Measurements from ENCODE around the gene RASA2.

The RASA2 gene

GRCh38 chr3:141486746-141487520 lies at the start of gene RASA2:
Gene RASA2, plus strand, starts transcription at chr3:141487027. Its CDS starts 57 bp downstream, at chr3:141487084.
- peak within 1 kb of the TSS; percentile 93 for H3K4me3 ChIP-seq (ENCODE audit: low read length)
- no peaks in the 10 kb centered on the region for H3K27me3 ChIP-seq (ENCODE audit: insufficient read depth, low read length)
- H3K4me1 ChIP-seq (ENCODE audit: insufficient read depth, low read length): peaks cover 24% of the 10 kb centered on the region
- H3K9ac ChIP-seq (ENCODE audit: low read depth, low read length): peak within 1 kb of the TSS; percentile 82; the same call in 1 of the 2 replicates
- no peaks in the 10 kb centered on the region for H3K9me3 ChIP-seq (ENCODE audit: insufficient read depth, low read depth, low read length)
- H3K36me3 ChIP-seq (ENCODE audit: insufficient read depth, low read depth, low read length): no peaks in the 10 kb centered on the region
- peak within 1 kb of the TSS; percentile 30 for H3K27ac ChIP-seq (ENCODE audit: low read length)

GRCh38 chr3:141439589-141439988 lies 47.2 kb upstream of the RASA2 start:
- H3K27ac ChIP-seq (ENCODE audit: low read length): no peak overlapping the region
- peaks cover 18% of the 10 kb centered on the region for H3K36me3 ChIP-seq (ENCODE audit: insufficient read depth, low read depth, low read length)
- H3K9ac ChIP-seq (ENCODE audit: low read depth, low read length): no peak overlapping the region
- H3K4me1 ChIP-seq (ENCODE audit: insufficient read depth, low read length): no peaks in the 10 kb centered on the region; the same call in 1 of the 2 replicates
- H3K9me3 ChIP-seq (ENCODE audit: insufficient read depth, low read depth, low read length): no peaks in the 10 kb centered on the region
- H3K4me3 ChIP-seq (ENCODE audit: low read length): no peak overlapping the region
- no peaks in the 10 kb centered on the region for H3K27me3 ChIP-seq (ENCODE audit: insufficient read depth, low read length)

- Histone ChIP-seq H3K9me3 (ENCODE audit: insufficient read depth, low read depth, low read length) (no peaks in the 10 kb centered on the region), H3K4me1 (ENCODE audit: insufficient read depth, low read length) (peaks cover 4% of the 10 kb centered on the region; the same call in 1 of the 2 replicates), H3K9ac (ENCODE audit: low read depth, low read length) (no peak overlapping the region), H3K36me3 (ENCODE audit: insufficient read depth, low read depth, low read length) (peaks cover 18% of the 10 kb centered on the region), H3K27me3 (ENCODE audit: insufficient read depth, low read length) (no peaks in the 10 kb centered on the region), H3K4me3 (ENCODE audit: low read length) (no peak overlapping the region), H3K27ac (ENCODE audit: low read length) (no peak overlapping the region)
Measured at GRCh38 chr3:141440942-141441341, 45.9 kb upstream of the RASA2 start.

- Histone ChIP-seq H3K4me1 (ENCODE audit: insufficient read depth, low read length) (peaks cover 4% of the 10 kb centered on the region; the same call in 1 of the 2 replicates), H3K9ac (ENCODE audit: low read depth, low read length) (no peak overlapping the region), H3K9me3 (ENCODE audit: insufficient read depth, low read depth, low read length) (no peaks in the 10 kb centered on the region), H3K4me3 (ENCODE audit: low read length) (no peak overlapping the region), H3K36me3 (ENCODE audit: insufficient read depth, low read depth, low read length) (peaks cover 18% of the 10 kb centered on the region), H3K27me3 (ENCODE audit: insufficient read depth, low read length) (no peaks in the 10 kb centered on the region), H3K27ac (ENCODE audit: low read length) (no peak overlapping the region)
Measured at GRCh38 chr3:141441381-141442364, 45.2 kb upstream of the RASA2 start.

GRCh38 chr3:141442446-141442845 lies 44.4 kb upstream of the RASA2 start:
- Histone ChIP-seq H3K36me3 (ENCODE audit: insufficient read depth, low read depth, low read length) (peaks cover 18% of the 10 kb centered on the region), H3K4me3 (ENCODE audit: low read length) (no peak overlapping the region), H3K4me1 (ENCODE audit: insufficient read depth, low read length) (peaks cover 4% of the 10 kb centered on the region; the same call in 1 of the 2 replicates), H3K27me3 (ENCODE audit: insufficient read depth, low read length) (no peaks in the 10 kb centered on the region), H3K9ac (ENCODE audit: low read depth, low read length) (no peak overlapping the region), H3K9me3 (ENCODE audit: insufficient read depth, low read depth, low read length) (no peaks in the 10 kb centered on the region), H3K27ac (ENCODE audit: low read length) (no peak overlapping the region)

- Histone ChIP-seq H3K4me3 (ENCODE audit: low read length) (no peak overlapping the region), H3K36me3 (ENCODE audit: insufficient read depth, low read depth, low read length) (peaks cover 18% of the 10 kb centered on the region), H3K27ac (ENCODE audit: low read length) (no peak overlapping the region), H3K4me1 (ENCODE audit: insufficient read depth, low read length) (peaks cover 4% of the 10 kb centered on the region; the same call in 1 of the 2 replicates), H3K27me3 (ENCODE audit: insufficient read depth, low read length) (no peaks in the 10 kb centered on the region), H3K9ac (ENCODE audit: low read depth, low read length) (no peak overlapping the region), H3K9me3 (ENCODE audit: insufficient read depth, low read depth, low read length) (no peaks in the 10 kb centered on the region)
Measured at GRCh38 chr3:141442914-141443313, 43.9 kb upstream of the RASA2 start.

- H3K4me1 ChIP-seq (ENCODE audit: insufficient read depth, low read length): peaks cover 4% of the 10 kb centered on the region; the same call in 1 of the 2 replicates
- H3K9me3 ChIP-seq (ENCODE audit: insufficient read depth, low read depth, low read length): no peaks in the 10 kb centered on the region
- H3K4me3 ChIP-seq (ENCODE audit: low read length): no peak overlapping the region
- H3K27ac ChIP-seq (ENCODE audit: low read length): no peak overlapping the region
- H3K9ac ChIP-seq (ENCODE audit: low read depth, low read length): no peak overlapping the region
- peaks cover 18% of the 10 kb centered on the region for H3K36me3 ChIP-seq (ENCODE audit: insufficient read depth, low read depth, low read length)
- H3K27me3 ChIP-seq (ENCODE audit: insufficient read depth, low read length): no peaks in the 10 kb centered on the region
Measured at GRCh38 chr3:141444586-141445285, 42.1 kb upstream of the RASA2 start.

- Histone ChIP-seq H3K27me3 (ENCODE audit: insufficient read depth, low read length) (no peaks in the 10 kb centered on the region), H3K4me1 (ENCODE audit: insufficient read depth, low read length) (peaks cover 4% of the 10 kb centered on the region; the same call in 1 of the 2 replicates), H3K27ac (ENCODE audit: low read length) (no peak overlapping the region), H3K4me3 (ENCODE audit: low read length) (no peak overlapping the region), H3K36me3 (ENCODE audit: insufficient read depth, low read depth, low read length) (peaks cover 18% of the 10 kb centered on the region), H3K9ac (ENCODE audit: low read depth, low read length) (no peak overlapping the region), H3K9me3 (ENCODE audit: insufficient read depth, low read depth, low read length) (no peaks in the 10 kb centered on the region)
Measured at GRCh38 chr3:141445990-141446389, 40.8 kb upstream of the RASA2 start.

GRCh38 chr3:141446737-141447136 lies 40.1 kb upstream of the RASA2 start:
- peaks cover 18% of the 10 kb centered on the region for H3K36me3 ChIP-seq (ENCODE audit: insufficient read depth, low read depth, low read length)
- H3K4me3 ChIP-seq (ENCODE audit: low read length): no peak overlapping the region
- no peaks in the 10 kb centered on the region for H3K27me3 ChIP-seq (ENCODE audit: insufficient read depth, low read length)
- H3K9ac ChIP-seq (ENCODE audit: low read depth, low read length): no peak overlapping the region
- H3K9me3 ChIP-seq (ENCODE audit: insufficient read depth, low read depth, low read length): no peaks in the 10 kb centered on the region
- 0 out of 2 replicates have a peak, but pooled peaks cover 4% of the 10 kb centered on the region for H3K4me1 ChIP-seq (ENCODE audit: insufficient read depth, low read length)
- no peak overlapping the region for H3K27ac ChIP-seq (ENCODE audit: low read length)

GRCh38 chr3:141447383-141447782 lies 39.4 kb upstream of the RASA2 start:
- Histone ChIP-seq H3K4me1 (ENCODE audit: insufficient read depth, low read length) (0 out of 2 replicates have a peak, but pooled peaks cover 4% of the 10 kb centered on the region), H3K36me3 (ENCODE audit: insufficient read depth, low read depth, low read length) (peaks cover 18% of the 10 kb centered on the region), H3K9ac (ENCODE audit: low read depth, low read length) (no peak overlapping the region), H3K4me3 (ENCODE audit: low read length) (no peak overlapping the region), H3K9me3 (ENCODE audit: insufficient read depth, low read depth, low read length) (no peaks in the 10 kb centered on the region), H3K27ac (ENCODE audit: low read length) (no peak overlapping the region), H3K27me3 (ENCODE audit: insufficient read depth, low read length) (no peaks in the 10 kb centered on the region)

GRCh38 chr3:141448606-141449220 lies 38.1 kb upstream of the RASA2 start:
- no peak overlapping the region for H3K27ac ChIP-seq (ENCODE audit: low read length)
- H3K4me1 ChIP-seq (ENCODE audit: insufficient read depth, low read length): 0 out of 2 replicates have a peak, but pooled peaks cover 4% of the 10 kb centered on the region

More at GRCh38 chr3:141448606-141449220, 38.1 kb upstream of the RASA2 start:
- Histone ChIP-seq H3K27me3 (ENCODE audit: insufficient read depth, low read length) (no peaks in the 10 kb centered on the region), H3K4me3 (ENCODE audit: low read length) (no peak overlapping the region), H3K36me3 (ENCODE audit: insufficient read depth, low read depth, low read length) (peaks cover 6% of the 10 kb centered on the region; the same call in 1 of the 2 replicates), H3K9ac (ENCODE audit: low read depth, low read length) (no peak overlapping the region), H3K9me3 (ENCODE audit: insufficient read depth, low read depth, low read length) (no peaks in the 10 kb centered on the region)
